ENCODE data around the gene SLC4A4.

Gene SLC4A4

GRCh38 chr4:71474731-71475130 lies 135.9 kb downstream of the SLC4A4 start:
- DNase-seq, result no peak

- DNase-seq, result no peak
Measured at GRCh38 chr4:71476240-71476639, 137.4 kb downstream of the SLC4A4 start.

- DNase-seq, result no peak
Measured at GRCh38 chr4:71486550-71487343, 147.9 kb downstream of the SLC4A4 start.

GRCh38 chr4:71487344-71487920 lies 148.6 kb downstream of the SLC4A4 start:
- no peak for DNase-seq

- no peak for DNase-seq
Measured at GRCh38 chr4:71494539-71494938, 155.7 kb downstream of the SLC4A4 start.

- DNase-seq, result no peak
Measured at GRCh38 chr4:71495454-71495853, 156.6 kb downstream of the SLC4A4 start.

- DNase-seq, result no peak
Measured at GRCh38 chr4:71497078-71497477, 158.3 kb downstream of the SLC4A4 start.

- no peak for DNase-seq
Measured at GRCh38 chr4:71498002-71498401, 159.2 kb downstream of the SLC4A4 start.

GRCh38 chr4:71498625-71499024 lies 159.8 kb downstream of the SLC4A4 start:
- DNase-seq, result no peak

- no peak for DNase-seq
Measured at GRCh38 chr4:71501992-71502391, 163.2 kb downstream of the SLC4A4 start.

GRCh38 chr4:71518283-71518989 lies 179.6 kb downstream of the SLC4A4 start:
- no peak for DNase-seq

- DNase-seq, result no peak
Measured at GRCh38 chr4:71520308-71520707, 181.5 kb downstream of the SLC4A4 start.

GRCh38 chr4:71520850-71521249 lies 182.0 kb downstream of the SLC4A4 start:
- no peak for DNase-seq

GRCh38 chr4:71524756-71525155 lies 185.9 kb downstream of the SLC4A4 start:
- DNase-seq, result no peak

GRCh38 chr4:71526637-71527406 lies 188.0 kb downstream of the SLC4A4 start:
- no peak for DNase-seq

GRCh38 chr4:71532407-71532806 lies 193.6 kb downstream of the SLC4A4 start:
- no peak for DNase-seq

GRCh38 chr4:71533121-71533520 lies 194.3 kb downstream of the SLC4A4 start:
- DNase-seq, result no peak

- no peak for DNase-seq
Measured at GRCh38 chr4:71537551-71538065, 198.8 kb downstream of the SLC4A4 start.

- DNase-seq, result no peak
Measured at GRCh38 chr4:71538528-71538927, 199.7 kb downstream of the SLC4A4 start.

- no peak for DNase-seq
Measured at GRCh38 chr4:71540749-71541269, 202.0 kb downstream of the SLC4A4 start.

GRCh38 chr4:71541541-71541940 lies 202.7 kb downstream of the SLC4A4 start:
- DNase-seq, result no peak

GRCh38 chr4:71545168-71545567 lies 206.3 kb downstream of the SLC4A4 start:
- no peak for DNase-seq
